Measurements from ENCODE around the gene CYTH3. TPM values are rescaled to one million over a fixed set of nuclear protein-coding genes. Genes with fewer than 3 reads are reported as not detected.

Gene CYTH3
- total and polyA plus RNA-seq, 2 experiments from 2014 or later = 11.9 to 15.7 TPM

- Histone ChIP-seq H2AFZ (no peak overlapping the region), H3K79me2 (no peaks in the 10 kb centered on the region), H3K27ac (no peak overlapping the region), H3K9me3 (ENCODE audit: low read depth) (no peaks in the 10 kb centered on the region), H3K4me1 (ENCODE audit: insufficient read depth) (no peaks in the 10 kb centered on the region), H3K4me3 (no peak overlapping the region), H4K20me1 (ENCODE audit: insufficient read depth, poor library complexity, severe bottlenecking) (no peaks in the 10 kb centered on the region), H3K9me2 (replicated peaks; ENCODE audit: insufficient read depth) (no peaks in the 10 kb centered on the region), H3K27me3 (no peaks in the 10 kb centered on the region), H3K4me2 (no peak overlapping the region), H3K36me3 (replicated peaks; ENCODE audit: insufficient read depth, low read depth) (no peaks in the 10 kb centered on the region)
- 94% methylated on average over 8 of the region's 8 CpGs for WGBS (ENCODE audit: low lambda C conversion rate, missing lambda C conversion rate)
- TF ChIP-seq EZH2phosphoT487 (IDR thresholded peaks at IDR 0.05; ENCODE audit: low read depth, severe bottlenecking, unreplicated experiment) (no peak), EZH2 (IDR thresholded peaks at IDR 0.05; ENCODE audit: borderline replicate concordance) (no peak), CTCF (IDR thresholded peaks at IDR 0.05; ENCODE audit: poor library complexity) (no peak)
- DNase-seq (ENCODE audit: low spot score) = no peak
These were observed 128.4 kb downstream of the CYTH3 start for GRCh38 chr7:6143997-6144396.

GRCh38 chr7:6142871-6143380, 129.5 kb downstream of the CYTH3 start:
- Histone ChIP-seq H3K4me1 (ENCODE audit: insufficient read depth) (no peaks in the 10 kb centered on the region), H3K27me3 (no peaks in the 10 kb centered on the region), H3K9me3 (ENCODE audit: low read depth) (no peaks in the 10 kb centered on the region), H3K4me2 (no peak overlapping the region), H3K9me2 (replicated peaks; ENCODE audit: insufficient read depth) (no peaks in the 10 kb centered on the region), H3K27ac (no peak overlapping the region), H3K36me3 (replicated peaks; ENCODE audit: insufficient read depth, low read depth) (no peaks in the 10 kb centered on the region), H3K79me2 (no peaks in the 10 kb centered on the region), H3K4me3 (no peak overlapping the region), H2AFZ (no peak overlapping the region), H4K20me1 (ENCODE audit: insufficient read depth, poor library complexity, severe bottlenecking) (no peaks in the 10 kb centered on the region)
- WGBS (ENCODE audit: low lambda C conversion rate, missing lambda C conversion rate) = 97% methylated on average over 16 of the region's 16 CpGs
- no peak for TF ChIP-seq EZH2 (IDR thresholded peaks at IDR 0.05; ENCODE audit: borderline replicate concordance)
- no peak for TF ChIP-seq EZH2phosphoT487 (IDR thresholded peaks at IDR 0.05; ENCODE audit: low read depth, severe bottlenecking, unreplicated experiment)
- no peak for TF ChIP-seq CTCF (IDR thresholded peaks at IDR 0.05; ENCODE audit: poor library complexity)
- no peak for DNase-seq (ENCODE audit: low spot score)

GRCh38 chr7:6139189-6139996, 133.0 kb downstream of the CYTH3 start:
- H3K79me2 ChIP-seq = no peaks in the 10 kb centered on the region
- WGBS (ENCODE audit: low lambda C conversion rate, missing lambda C conversion rate) = 93% methylated on average over 17 of the region's 17 CpGs
- no peak for DNase-seq (ENCODE audit: low spot score)
- no peak overlapping the region for H3K27ac ChIP-seq
- H3K9me2 ChIP-seq (replicated peaks; ENCODE audit: insufficient read depth) = no peaks in the 10 kb centered on the region
- no peaks in the 10 kb centered on the region for H3K9me3 ChIP-seq (ENCODE audit: low read depth)
- H3K4me3 ChIP-seq = no peak overlapping the region
- H3K4me2 ChIP-seq = no peak overlapping the region
- TF ChIP-seq EZH2phosphoT487 (IDR thresholded peaks at IDR 0.05; ENCODE audit: low read depth, severe bottlenecking, unreplicated experiment) (no peak), EZH2 (IDR thresholded peaks at IDR 0.05; ENCODE audit: borderline replicate concordance) (no peak), CTCF (IDR thresholded peaks at IDR 0.05; ENCODE audit: poor library complexity) (no peak)
- no peaks in the 10 kb centered on the region for H3K36me3 ChIP-seq (replicated peaks; ENCODE audit: insufficient read depth, low read depth)
- no peaks in the 10 kb centered on the region for H3K4me1 ChIP-seq (ENCODE audit: insufficient read depth)
- no peak overlapping the region for H2AFZ ChIP-seq
- no peaks in the 10 kb centered on the region for H3K27me3 ChIP-seq
- no peaks in the 10 kb centered on the region for H4K20me1 ChIP-seq (ENCODE audit: insufficient read depth, poor library complexity, severe bottlenecking)

Measured in hepatocyte (in vitro differentiated cells).